IMR-90 (cell line): ENCODE measurements around the gene ZCCHC14. TPM values are rescaled to one million over a fixed set of nuclear protein-coding genes. Genes with fewer than 3 reads are reported as not detected.

Experiments
- ATAC-seq: fragments of 200-7000 bp; cut with Tn5 transposase; 2 replicates; pipeline ENCODE4 v1.9.1; 2020; ENCODE audit warnings: low read depth, mild to moderate bottlenecking, moderate library complexity
- BruUV-seq: library from RNA; stranded (reverse); fragments of 400-500 nt; replicated peaks from 2 replicates; lab custom pipeline; 2021; lab: Mats Ljungman, UMichigan
- CTCF ChIA-PET: fragments of 300-600 bp; formaldehyde crosslinking; extraction: SDS; loops from one replicate; lab custom pipeline; 2021; ENCODE audit warnings: antibody characterized with exemption; lab: Yijun Ruan, JAX
- POLR2A ChIA-PET: fragments of 300-600 bp; sonication (Branson Sonifier 250); formaldehyde crosslinking; loops from one replicate; lab custom pipeline; 2022; ENCODE audit warnings: antibody characterized with exemption; ENCODE audit not compliant: unreplicated experiment; lab: Charles Lee
- DNase-seq: peaks from one replicate; pipeline ENCODE4 v3.0.0; 2013
- H2AFZ ChIP-seq: replicated peaks from 2 replicates; pipeline ENCODE3; 2013; ENCODE audit warnings: low read length, mild to moderate bottlenecking; ENCODE audit not compliant: poor library complexity
- H2AK5ac ChIP-seq: 2 replicates; pipeline ENCODE4 v1.6.1; 2013; ENCODE audit warnings: low read depth, low read length, inconsistent platforms
- H2AK9ac ChIP-seq: replicated peaks from 2 replicates; pipeline ENCODE3; 2013; ENCODE audit warnings: mild to moderate bottlenecking, low read depth, low read length, moderate library complexity; ENCODE audit not compliant: poor library complexity
- H2BK120ac ChIP-seq: 2 replicates; pipeline ENCODE4 v1.6.1; 2013; ENCODE audit warnings: low read depth, low read length, inconsistent platforms
- H2BK15ac ChIP-seq: 3 replicates; pipeline ENCODE4 v1.6.1; 2013; ENCODE audit warnings: low read depth, low read length, inconsistent platforms
- H2BK20ac ChIP-seq: 2 replicates; pipeline ENCODE4 v1.6.1; 2013; ENCODE audit warnings: low read depth, mild to moderate bottlenecking, inconsistent platforms, low read length, moderate library complexity
- H2BK5ac ChIP-seq: 2 replicates; pipeline ENCODE4 v1.6.1; 2013; ENCODE audit warnings: mild to moderate bottlenecking, low read depth, low read length, inconsistent platforms; ENCODE audit not compliant: poor library complexity, severe bottlenecking
- H3K14ac ChIP-seq: replicated peaks from 2 replicates; pipeline ENCODE4 v1.6.1; 2013; ENCODE audit warnings: low read depth, low read length, inconsistent platforms
- H3K18ac ChIP-seq: 2 replicates; pipeline ENCODE4 v1.6.1; 2013; ENCODE audit warnings: low read depth, low read length, control low read depth
- H3K23ac ChIP-seq: 2 replicates; pipeline ENCODE4 v1.6.1; 2013; ENCODE audit warnings: low read depth, low read length, inconsistent platforms
- H3K27ac ChIP-seq: 2 replicates; pipeline ENCODE4 v1.5.1; 2013; ENCODE audit warnings: mild to moderate bottlenecking, control low read depth, low read length; ENCODE audit not compliant: insufficient read depth
- H3K27me3 ChIP-seq: 2 replicates; pipeline ENCODE4 v1.6.1; 2013; ENCODE audit warnings: low read length; ENCODE audit not compliant: control insufficient read depth, insufficient read depth
- H3K36me3 ChIP-seq: 2 replicates; pipeline ENCODE4 v1.6.1; 2013; ENCODE audit warnings: low read length, mixed read lengths; ENCODE audit not compliant: control insufficient read depth, insufficient read depth
- H3K4ac ChIP-seq: 2 replicates; pipeline ENCODE4 v1.6.1; 2013; ENCODE audit warnings: low read depth, low read length, inconsistent platforms
- H3K4me1 ChIP-seq: 2 replicates; pipeline ENCODE4 v1.6.1; 2013; ENCODE audit warnings: low read length, mixed read lengths; ENCODE audit not compliant: control insufficient read depth, insufficient read depth
- H3K4me2 ChIP-seq: 2 replicates; pipeline ENCODE4 v1.6.1; 2013; ENCODE audit warnings: low read depth, mild to moderate bottlenecking, control low read depth, low read length, moderate library complexity
- H3K4me3 ChIP-seq: 2 replicates; pipeline ENCODE4 v1.5.1; 2013; ENCODE audit warnings: low read depth, mild to moderate bottlenecking, control low read depth, low read length, moderate library complexity; ENCODE audit not compliant: insufficient read depth
- H3K56ac ChIP-seq: 2 replicates; pipeline ENCODE4 v1.6.1; 2013; ENCODE audit warnings: low read length, inconsistent platforms; ENCODE audit not compliant: insufficient read depth; ENCODE audit errors: extremely low read depth
- H3K79me1 ChIP-seq, 2 experiments: 2 replicates each; pipeline ENCODE4 v1.6.1; 2013; ENCODE audit warnings: low read length in 2 of 2, inconsistent platforms in 1 of 2, low read depth in 1 of 2
- H3K9ac ChIP-seq: 2 replicates; pipeline ENCODE4 v1.6.1; 2013; ENCODE audit warnings: low read depth, low read length, control low read depth
- H3K9me1 ChIP-seq: 2 replicates; pipeline ENCODE4 v1.6.1; 2013; ENCODE audit warnings: low read length, inconsistent platforms; ENCODE audit not compliant: insufficient read depth
- H3K9me3 ChIP-seq: 2 replicates; pipeline ENCODE4 v1.6.1; 2013; ENCODE audit warnings: low read length; ENCODE audit not compliant: control insufficient read depth, insufficient read depth
- H4K20me1 ChIP-seq: 2 replicates; pipeline ENCODE4 v1.6.1; 2013; ENCODE audit warnings: low read length, inconsistent platforms; ENCODE audit not compliant: insufficient read depth
- H4K5ac ChIP-seq: 2 replicates; pipeline ENCODE4 v1.6.1; 2013; ENCODE audit warnings: mild to moderate bottlenecking, low read depth, low read length, control low read depth
- H4K8ac ChIP-seq, 2 experiments: 2 replicates each; pipeline ENCODE4 v1.6.1; 2013; ENCODE audit warnings: low read depth in 2 of 2, low read length in 2 of 2, control low read depth in 1 of 2, inconsistent platforms in 1 of 2
- H4K91ac ChIP-seq: 2 replicates; pipeline ENCODE4 v1.6.1; 2013; ENCODE audit warnings: low read depth, low read length, inconsistent platforms; ENCODE audit not compliant: insufficient read depth
- BHLHE40 ChIP-seq: fragments of 150-350 bp; IDR thresholded peaks from 2 replicates; pipeline ENCODE4 v1.6.1; 2016; ENCODE audit warnings: mild to moderate bottlenecking, low read depth, low read length
- CEBPB ChIP-seq: IDR thresholded peaks from 2 replicates; pipeline ENCODE4 v1.6.1; 2012; ENCODE audit warnings: low read depth, low read length, improper control_type of control experiment
- CHD1 ChIP-seq: IDR thresholded peaks from 2 replicates; pipeline ENCODE4 v1.6.1; 2012; ENCODE audit warnings: low read depth, low read length, improper control_type of control experiment
- FOS ChIP-seq: fragments of 150-350 bp; IDR thresholded peaks from 2 replicates; pipeline ENCODE4 v1.6.1; 2016; ENCODE audit warnings: low read depth, low read length
- MAFK ChIP-seq: IDR thresholded peaks from 2 replicates; pipeline ENCODE4 v1.6.1; 2012; ENCODE audit warnings: low read depth, low read length, improper control_type of control experiment
- MAZ ChIP-seq: IDR thresholded peaks from 2 replicates; pipeline ENCODE4 v1.6.1; 2012; ENCODE audit warnings: low read depth, mild to moderate bottlenecking, low read length, improper control_type of control experiment, moderate library complexity, borderline replicate concordance
- MXI1 ChIP-seq: IDR thresholded peaks from 2 replicates; pipeline ENCODE4 v1.6.1; 2012; ENCODE audit warnings: low read depth, mild to moderate bottlenecking, low read length, moderate library complexity, borderline replicate concordance
- NFE2L2 ChIP-seq: fragments of 150-350 bp; IDR thresholded peaks from 2 replicates; pipeline ENCODE4 v1.6.1; 2016; ENCODE audit warnings: low read depth, mild to moderate bottlenecking, low read length
- POLR2A ChIP-seq: IDR thresholded peaks from 2 replicates; pipeline ENCODE4 v1.6.1; 2012; ENCODE audit warnings: mild to moderate bottlenecking, low read depth, low read length
- RAD21 ChIP-seq: IDR thresholded peaks from 2 replicates; pipeline ENCODE4 v1.6.1; 2012; ENCODE audit warnings: low read length, improper control_type of control experiment
- RCOR1 ChIP-seq: IDR thresholded peaks from 2 replicates; pipeline ENCODE4 v1.6.1; 2012; ENCODE audit warnings: mild to moderate bottlenecking, low read length, improper control_type of control experiment; ENCODE audit not compliant: insufficient replicate concordance
- RFX5 ChIP-seq: IDR thresholded peaks from 2 replicates; pipeline ENCODE4 v1.8.0; 2012; ENCODE audit warnings: low read depth, mild to moderate bottlenecking, low read length, moderate library complexity
- SMC3 ChIP-seq: fragments of 150-350 bp; IDR thresholded peaks from 2 replicates; pipeline ENCODE4 v1.6.1; 2016; ENCODE audit warnings: low read depth, mild to moderate bottlenecking, antibody characterized with exemption, low read length, moderate library complexity
- WGBS, 2 experiments: methylation state at CpG; one replicate each; pipeline versions ENCODE4 v1.1.5 to v1.1.7; 2013; ENCODE audit warnings: missing lambda C conversion rate in 2 of 2; ENCODE audit not compliant: insufficient read length in 1 of 2; ENCODE audit errors: extremely low coverage in 2 of 2; 5-methylcytosine and 5-hydroxymethylcytosine counted together
- dilution Hi-C: fragments of 300-500 bp; cut with HindIII; formaldehyde crosslinking; loops from one replicate; pipeline ENCODE4 v1.14.3; 2018; ENCODE audit warnings: low sequenced_read_pairs; ENCODE audit not compliant: unreplicated experiment
- in situ Hi-C: fragments of 300-500 bp; cut with MboI; formaldehyde crosslinking; loops from 3 replicates; pipeline ENCODE4 v1.14.3; 2019; ENCODE audit warnings: low sequenced_read_pairs, inconsistent platforms, mixed read lengths
- intact Hi-C: fragments of 100-400 bp; cut with micrococcal nuclease; formaldehyde crosslinking; loops from 2 replicates; pipeline ENCODE4 v1.10.0; 2022
- polyA plus RNA-seq, 3 experiments: library from polyadenylated mRNA; depleted of rRNA; stranded (reverse); fragments of >200 nt; gene quantifications; 2 replicates each; pipeline ENCODE4 v1.2.3, GENCODE V29; 2012; ENCODE audit warnings: low replicate concordance in 1 of 3
- total RNA-seq: library from RNA; depleted of rRNA; stranded (reverse); fragments of >200 nt; gene quantifications from 2 replicates; pipeline ENCODE4 v1.2.3, GENCODE V29; 2012
- TF ChIP-seq, protein P1 (sequence below): conservative IDR thresholded peaks from 2 replicates; pipeline ENCODE4 v1.5.1; 2012; ENCODE audit warnings: mild to moderate bottlenecking, low read depth, low read length, improper control_type of control experiment
- TF ChIP-seq, protein P2 (sequence below): fragments of 150-350 bp; IDR thresholded peaks from 2 replicates; pipeline ENCODE4 v1.6.1; 2016; ENCODE audit warnings: low read depth, mild to moderate bottlenecking, low read length, moderate library complexity, borderline replicate concordance
- TF ChIP-seq, protein P3 (sequence below): fragments of 150-350 bp; IDR thresholded peaks from 2 replicates; pipeline ENCODE4 v1.6.1; 2017; ENCODE audit warnings: mild to moderate bottlenecking, antibody characterized with exemption, low read length, low read depth

ZCCHC14 gene
- total and polyA plus RNA-seq, 2 of the 4 experiments (the other 2 are of a cell fraction): 2.5 to 5.3 TPM

DNA sequence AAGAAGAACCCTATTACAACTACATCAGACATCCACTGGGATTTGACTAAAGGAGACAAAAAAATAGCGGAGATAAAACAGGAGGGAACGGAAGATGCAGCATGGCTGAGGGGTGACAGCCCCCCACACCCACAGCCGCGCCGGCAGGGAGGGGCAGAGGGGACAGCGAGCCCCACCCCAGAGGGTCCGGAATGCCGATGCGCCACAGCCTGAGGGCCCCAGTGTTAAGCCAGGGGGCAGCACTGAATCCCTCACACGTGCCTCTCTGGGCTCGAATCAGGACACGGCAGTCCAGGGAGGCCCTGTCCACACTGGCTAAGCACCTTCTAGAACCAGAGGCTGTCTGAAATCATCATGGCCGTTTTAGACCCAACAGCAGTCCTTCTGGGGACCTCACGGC is 81.9 kb downstream of the ZCCHC14 start:
- no peak overlapping the region for H3K23ac ChIP-seq
- peaks cover 61% of the 10 kb centered on the region for H3K36me3 ChIP-seq
- no peak overlapping the region for H3K18ac ChIP-seq
- H3K4me2 ChIP-seq: no peak overlapping the region
- no peak overlapping the region for H3K4me3 ChIP-seq
- intact Hi-C loops: no loop called here
- no peak overlapping the region for H3K9ac ChIP-seq
- no peak overlapping the region for H4K8ac ChIP-seq
- H2BK15ac ChIP-seq: no peak overlapping the region
- 86% methylated on average over 7 of the region's 14 CpGs; no CpG with 5 or more reads in 1 of the 2 experiments for whole genome bisulfite sequencing, 2 experiments
- dilution Hi-C loops: no loop called here
- ChIA-PET CTCF (interaction anchor here (1.4 kb wide), 1 partner anchor 225 kb away, joined by 3 read pairs; no protein-coding TSS in a partner anchor), POLR2A (no interaction called here)
- H3K56ac ChIP-seq: no peak overlapping the region
- H3K14ac ChIP-seq: no peak overlapping the region
- no peak overlapping the region for H2AK9ac ChIP-seq
- no peak overlapping the region for H2BK5ac ChIP-seq
- H3K4me1 ChIP-seq: no peaks in the 10 kb centered on the region
- H2BK120ac ChIP-seq: no peak overlapping the region
- BruUV-seq: no TSS peak
- no peak overlapping the region for H2AFZ ChIP-seq
- H4K20me1 ChIP-seq: peaks cover 19% of the 10 kb centered on the region
- H3K9me1 ChIP-seq: peaks cover 6% of the 10 kb centered on the region; the same call in 1 of the 2 replicates
- H3K27me3 ChIP-seq: no peaks in the 10 kb centered on the region
- H3K79me1 ChIP-seq: peaks cover 3 to 10% of the 10 kb centered on the region in 2 experiments; a peak in 2 of 4 replicates
- TF ChIP-seq RCOR1 (no peak), CHD1 (no peak), RAD21 (no peak), MAZ (no peak), SMC3 (no peak), POLR2A (no peak), NFE2L2 (no peak), CEBPB (no peak), MXI1 (no peak), FOS (no peak), RFX5 (no peak), BHLHE40 (no peak), MAFK (no peak)
- TF ChIP-seq, protein P1, sequence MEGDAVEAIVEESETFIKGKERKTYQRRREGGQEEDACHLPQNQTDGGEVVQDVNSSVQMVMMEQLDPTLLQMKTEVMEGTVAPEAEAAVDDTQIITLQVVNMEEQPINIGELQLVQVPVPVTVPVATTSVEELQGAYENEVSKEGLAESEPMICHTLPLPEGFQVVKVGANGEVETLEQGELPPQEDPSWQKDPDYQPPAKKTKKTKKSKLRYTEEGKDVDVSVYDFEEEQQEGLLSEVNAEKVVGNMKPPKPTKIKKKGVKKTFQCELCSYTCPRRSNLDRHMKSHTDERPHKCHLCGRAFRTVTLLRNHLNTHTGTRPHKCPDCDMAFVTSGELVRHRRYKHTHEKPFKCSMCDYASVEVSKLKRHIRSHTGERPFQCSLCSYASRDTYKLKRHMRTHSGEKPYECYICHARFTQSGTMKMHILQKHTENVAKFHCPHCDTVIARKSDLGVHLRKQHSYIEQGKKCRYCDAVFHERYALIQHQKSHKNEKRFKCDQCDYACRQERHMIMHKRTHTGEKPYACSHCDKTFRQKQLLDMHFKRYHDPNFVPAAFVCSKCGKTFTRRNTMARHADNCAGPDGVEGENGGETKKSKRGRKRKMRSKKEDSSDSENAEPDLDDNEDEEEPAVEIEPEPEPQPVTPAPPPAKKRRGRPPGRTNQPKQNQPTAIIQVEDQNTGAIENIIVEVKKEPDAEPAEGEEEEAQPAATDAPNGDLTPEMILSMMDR: no peak
- TF ChIP-seq, protein P2, sequence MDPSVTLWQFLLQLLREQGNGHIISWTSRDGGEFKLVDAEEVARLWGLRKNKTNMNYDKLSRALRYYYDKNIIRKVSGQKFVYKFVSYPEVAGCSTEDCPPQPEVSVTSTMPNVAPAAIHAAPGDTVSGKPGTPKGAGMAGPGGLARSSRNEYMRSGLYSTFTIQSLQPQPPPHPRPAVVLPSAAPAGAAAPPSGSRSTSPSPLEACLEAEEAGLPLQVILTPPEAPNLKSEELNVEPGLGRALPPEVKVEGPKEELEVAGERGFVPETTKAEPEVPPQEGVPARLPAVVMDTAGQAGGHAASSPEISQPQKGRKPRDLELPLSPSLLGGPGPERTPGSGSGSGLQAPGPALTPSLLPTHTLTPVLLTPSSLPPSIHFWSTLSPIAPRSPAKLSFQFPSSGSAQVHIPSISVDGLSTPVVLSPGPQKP: no peak
- TF ChIP-seq, protein P3, sequence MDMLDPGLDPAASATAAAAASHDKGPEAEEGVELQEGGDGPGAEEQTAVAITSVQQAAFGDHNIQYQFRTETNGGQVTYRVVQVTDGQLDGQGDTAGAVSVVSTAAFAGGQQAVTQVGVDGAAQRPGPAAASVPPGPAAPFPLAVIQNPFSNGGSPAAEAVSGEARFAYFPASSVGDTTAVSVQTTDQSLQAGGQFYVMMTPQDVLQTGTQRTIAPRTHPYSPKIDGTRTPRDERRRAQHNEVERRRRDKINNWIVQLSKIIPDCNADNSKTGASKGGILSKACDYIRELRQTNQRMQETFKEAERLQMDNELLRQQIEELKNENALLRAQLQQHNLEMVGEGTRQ: no peak
- ATAC-seq (no peak), DNase-seq (no peak)
- no peak overlapping the region for H4K91ac ChIP-seq
- H4K5ac ChIP-seq: no peak overlapping the region
- H3K4ac ChIP-seq: no peak overlapping the region
- H3K27ac ChIP-seq: no peak overlapping the region
- H2AK5ac ChIP-seq: no peak overlapping the region
- in situ Hi-C loops: loop anchor here (25.0 kb wide), 1 partner anchor 351 kb away; the partner anchor contains the start of gene KLHDC4
- H2BK20ac ChIP-seq: no peak overlapping the region
- H3K9me3 ChIP-seq: no peaks in the 10 kb centered on the region
